HEK293 (cell line): Measurements from ENCODE around the gene CSTF1.
A peak's percentile ranks its signal among the peaks of the same experiment; 100 is the strongest.

ENCODE experiments used
- CTCF ChIA-PET: fragments of 350-600 bp; formaldehyde crosslinking; extraction: SDS; loops from one replicate; lab custom pipeline; 2021; ENCODE audit warnings: antibody characterized with exemption; lab: Yijun Ruan, JAX
- POLR2A ChIA-PET: fragments of 300-600 bp; formaldehyde crosslinking; extraction: SDS; loops from one replicate; lab custom pipeline; 2020; ENCODE audit warnings: antibody characterized with exemption, inconsistent platforms; lab: Yijun Ruan, JAX
- H3K27ac ChIP-seq: fragments of 200-500 bp; sonication (Bioruptor generic); 2 replicates; pipeline ENCODE4 v1.5.1; 2014; ENCODE audit warnings: low read depth, low read length, control low read depth, inconsistent platforms; ENCODE audit errors: extremely low read depth
- H3K36me3 ChIP-seq, 2 experiments: fragments of 200-500 bp in 1 of 2; sonication (Bioruptor generic) in 1 of 2; 1 replicate in 1 of 2; 2 replicates in 1 of 2; pipeline ENCODE4 v1.5.1; 2014 to 2017; ENCODE audit warnings: inconsistent platforms in 2 of 2, low read length in 2 of 2; ENCODE audit not compliant: control insufficient read depth in 2 of 2, insufficient read depth in 1 of 2
- H3K4me1 ChIP-seq: fragments of 200-500 bp; sonication (Bioruptor generic); 2 replicates; pipeline ENCODE4 v1.5.1; 2014; ENCODE audit warnings: mild to moderate bottlenecking, low read length, inconsistent platforms; ENCODE audit not compliant: control insufficient read depth, insufficient read depth
- H3K4me3 ChIP-seq: 2 replicates; pipeline ENCODE4 v1.5.1; 2011; ENCODE audit warnings: low read depth, mild to moderate bottlenecking, control low read depth, low read length, moderate library complexity
- H3K9me3 ChIP-seq: fragments of 200-500 bp; sonication (Bioruptor generic); 2 replicates; pipeline ENCODE4 v1.5.1; 2014; ENCODE audit warnings: low read depth, low read length, inconsistent platforms; ENCODE audit not compliant: control insufficient read depth, insufficient read depth
- EGR2 ChIP-seq: fragments of 450-650 bp; formaldehyde crosslinking; IDR thresholded peaks from 2 replicates; pipeline ENCODE4 v1.5.1; 2016; ENCODE audit warnings: low read depth, missing biosample characterization, missing genetic modification characterization
- FEZF1 ChIP-seq: fragments of 450-650 bp; formaldehyde crosslinking; IDR thresholded peaks from 2 replicates; pipeline ENCODE4 v1.5.1; 2016; ENCODE audit warnings: missing biosample characterization, missing genetic modification characterization
- KLF7 ChIP-seq: fragments of 450-650 bp; formaldehyde crosslinking; IDR thresholded peaks from 2 replicates; pipeline ENCODE4 v1.5.1; 2016; ENCODE audit warnings: missing biosample characterization, missing genetic modification characterization, borderline replicate concordance
- KLF8 ChIP-seq: fragments of 450-650 bp; formaldehyde crosslinking; IDR thresholded peaks from 2 replicates; pipeline ENCODE4 v1.5.1; 2016; ENCODE audit warnings: missing biosample characterization, missing genetic modification characterization
- MYNN ChIP-seq: fragments of 450-650 bp; formaldehyde crosslinking; IDR thresholded peaks from 2 replicates; pipeline ENCODE4 v1.5.1; 2016; ENCODE audit warnings: missing biosample characterization, missing genetic modification characterization, borderline replicate concordance
- PRDM10 ChIP-seq: fragments of 450-650 bp; formaldehyde crosslinking; IDR thresholded peaks from 2 replicates; pipeline ENCODE4 v1.5.1; 2016; ENCODE audit warnings: missing biosample characterization, missing genetic modification characterization
- ZBTB8A ChIP-seq: fragments of 450-650 bp; formaldehyde crosslinking; IDR thresholded peaks from 2 replicates; pipeline ENCODE4 v1.5.1; 2016; ENCODE audit warnings: missing biosample characterization, missing genetic modification characterization
- ZFHX2 ChIP-seq: fragments of 450-650 bp; formaldehyde crosslinking; conservative IDR thresholded peaks from 2 replicates; pipeline ENCODE4 v1.5.1; 2016; ENCODE audit warnings: missing biosample characterization, missing genetic modification characterization
- ZNF10 ChIP-seq: fragments of 450-650 bp; formaldehyde crosslinking; IDR thresholded peaks from 2 replicates; pipeline ENCODE4 v1.5.1; 2017; ENCODE audit warnings: missing biosample characterization, missing genetic modification characterization
- ZNF132 ChIP-seq: fragments of 450-650 bp; formaldehyde crosslinking; IDR thresholded peaks from 2 replicates; pipeline ENCODE4 v1.5.1; 2017; ENCODE audit warnings: missing biosample characterization, missing genetic modification characterization, borderline replicate concordance
- ZNF138 ChIP-seq: fragments of 450-650 bp; formaldehyde crosslinking; IDR thresholded peaks from 2 replicates; pipeline ENCODE4 v1.5.1; 2016; ENCODE audit warnings: missing biosample characterization, missing genetic modification characterization, borderline replicate concordance
- ZNF211 ChIP-seq: fragments of 450-650 bp; formaldehyde crosslinking; IDR thresholded peaks from 2 replicates; pipeline ENCODE4 v1.5.1; 2016; ENCODE audit warnings: low read depth, missing biosample characterization, missing genetic modification characterization
- ZNF266 ChIP-seq: fragments of 450-650 bp; formaldehyde crosslinking; IDR thresholded peaks from 2 replicates; pipeline ENCODE4 v1.5.1; 2016; ENCODE audit warnings: missing biosample characterization, missing genetic modification characterization, low read depth
- ZNF350 ChIP-seq: fragments of 450-650 bp; formaldehyde crosslinking; IDR thresholded peaks from 2 replicates; pipeline ENCODE4 v1.5.0; 2017; ENCODE audit warnings: missing biosample characterization, mild to moderate bottlenecking, missing genetic modification characterization
- ZNF366 ChIP-seq: fragments of 450-650 bp; formaldehyde crosslinking; conservative IDR thresholded peaks from 2 replicates; pipeline ENCODE4 v1.5.1; 2016; ENCODE audit warnings: missing biosample characterization, missing genetic modification characterization
- ZNF560 ChIP-seq: fragments of 450-650 bp; formaldehyde crosslinking; IDR thresholded peaks from 2 replicates; pipeline ENCODE4 v1.5.1; 2017; ENCODE audit warnings: missing biosample characterization, missing genetic modification characterization, borderline replicate concordance
- ZNF623 ChIP-seq: fragments of 450-650 bp; formaldehyde crosslinking; IDR thresholded peaks from 2 replicates; pipeline ENCODE4 v1.5.1; 2016; ENCODE audit warnings: missing biosample characterization, missing genetic modification characterization
- ZNF624 ChIP-seq: fragments of 450-650 bp; formaldehyde crosslinking; IDR thresholded peaks from 2 replicates; pipeline ENCODE4 v1.5.1; 2017; ENCODE audit warnings: missing biosample characterization, missing genetic modification characterization
- ZNF670 ChIP-seq: fragments of 450-650 bp; formaldehyde crosslinking; IDR thresholded peaks from 2 replicates; pipeline ENCODE4 v1.5.1; 2016; ENCODE audit warnings: missing biosample characterization, missing genetic modification characterization, low read depth
- ZNF768 ChIP-seq: fragments of 450-650 bp; formaldehyde crosslinking; IDR thresholded peaks from 2 replicates; pipeline ENCODE4 v1.5.1; 2018; ENCODE audit warnings: missing biosample characterization, mild to moderate bottlenecking, missing genetic modification characterization
- ZNF843 ChIP-seq: fragments of 450-650 bp; formaldehyde crosslinking; IDR thresholded peaks from 2 replicates; pipeline ENCODE4 v1.5.1; 2016; ENCODE audit warnings: missing biosample characterization, missing genetic modification characterization

The CSTF1 gene

GRCh38 chr20:56362833-56363413 lies 29.5 kb upstream of the CSTF1 start:
- Histone ChIP-seq H3K9me3 (no peaks in the 10 kb centered on the region), H3K4me3 (no peak overlapping the region), H3K27ac (no peak overlapping the region), H3K4me1 (no peaks in the 10 kb centered on the region), H3K36me3 (peaks cover 0 to 43% of the 10 kb centered on the region in 2 experiments)
- POLR2A ChIA-PET: no interaction called here
- CTCF ChIA-PET: no interaction called here
- TF ChIP-seq ZNF560 (tag by site-specific recombination) (no peak), ZFHX2 (tag by site-specific recombination) (peak; percentile 38; the same call in 1 of the 2 replicates), EGR2 (tag by site-specific recombination) (peak; percentile 78), PRDM10 (tag by site-specific recombination) (0 out of 2 replicates have a peak, but pooled peaks have one; percentile 15)
- TF ChIP-seq, all 188 proteins: peak for 3

- TF ChIP-seq ZNF211 (tag by site-specific recombination): no peak
- TF ChIP-seq ZNF132 (tag by site-specific recombination): no peak
- TF ChIP-seq KLF8 (tag by site-specific recombination): no peak
- no peak for TF ChIP-seq ZNF670 (tag by site-specific recombination)
- peak; percentile 63 for TF ChIP-seq ZFHX2 (tag by site-specific recombination)
- TF ChIP-seq ZNF366 (tag by site-specific recombination): no peak
- TF ChIP-seq ZBTB8A (tag by site-specific recombination): no peak
- TF ChIP-seq EGR2 (tag by site-specific recombination): peak; percentile 60
- TF ChIP-seq ZNF266 (tag by site-specific recombination): no peak
- no peak for TF ChIP-seq ZNF350 (tag by site-specific recombination)
- ChIA-PET POLR2A (no interaction called here), CTCF (no interaction called here)
- Histone ChIP-seq H3K4me3 (no peak overlapping the region), H3K4me1 (no peaks in the 10 kb centered on the region), H3K27ac (no peak overlapping the region), H3K36me3 (peaks cover 0 to 49% of the 10 kb centered on the region in 2 experiments), H3K9me3 (no peaks in the 10 kb centered on the region)
Measured at GRCh38 chr20:56363491-56363890, 29.0 kb upstream of the CSTF1 start.

GRCh38 chr20:56368351-56369134 lies 23.9 kb upstream of the CSTF1 start:
- H3K27ac ChIP-seq: no peak overlapping the region
- no peak overlapping the region for H3K4me3 ChIP-seq
- no peak for TF ChIP-seq KLF7 (tag by site-specific recombination)
- TF ChIP-seq MYNN (tag by site-specific recombination): no peak
- TF ChIP-seq ZNF624 (tag by site-specific recombination): no peak
- TF ChIP-seq ZNF623: no peak
- TF ChIP-seq ZNF560 (tag by site-specific recombination): no peak
- TF ChIP-seq ZNF10 (tag by site-specific recombination): no peak
- no peak for TF ChIP-seq ZNF843
- TF ChIP-seq ZNF768 (tag by site-specific recombination): no peak
- TF ChIP-seq ZNF138 (tag by site-specific recombination): no peak
- TF ChIP-seq FEZF1: no peak
- ChIA-PET CTCF (no interaction called here), POLR2A (interaction anchor here (0.9 to 1.3 kb wide), 3 partner anchors 9 to 24 kb away, joined by 4 to 7 read pairs (median 4); partner anchors contain the start of genes AURKA, CSTF1 and FAM210B)
- peaks cover 21 to 95% of the 10 kb centered on the region in 2 experiments for H3K36me3 ChIP-seq
- H3K9me3 ChIP-seq: no peaks in the 10 kb centered on the region
- no peaks in the 10 kb centered on the region for H3K4me1 ChIP-seq
